Natural killer cell (primary cell): ENCODE results near the gene PCARE. TPM values are rescaled to one million over a fixed set of nuclear protein-coding genes. Genes with fewer than 3 reads are reported as not detected.

ENCODE experiments used
- ATAC-seq, 3 donors: fragments of 150-1000 bp in 2 of 3; fragments of 200-7000 bp in 1 of 3; cut with Tn5 transposase; 1 replicate in 1 of 3; 2 replicates in 2 of 3; pipeline ENCODE4 v1.10.0; 2021; ENCODE audit warnings: mild to moderate bottlenecking in 2 of 3, moderate library complexity in 2 of 3
- DNase-seq, 2 donors: peaks; one replicate each; pipeline versions ENCODE4 v3.0.0 to v3.0.0-alpha.2; 2013 to 2021; ENCODE audit warnings: mixed read lengths in 1 of 2
- H3K27ac ChIP-seq: one replicate; pipeline ENCODE4 v1.5.1; 2013; ENCODE audit warnings: mild to moderate bottlenecking, low read length
- H3K27me3 ChIP-seq: one replicate; pipeline ENCODE4 v1.6.1; 2013; ENCODE audit warnings: low read length; ENCODE audit not compliant: control insufficient read depth, insufficient read depth
- H3K36me3 ChIP-seq: one replicate; pipeline ENCODE4 v1.6.1; 2013; ENCODE audit warnings: low read length; ENCODE audit not compliant: control insufficient read depth, insufficient read depth
- H3K4me1 ChIP-seq: one replicate; pipeline ENCODE4 v1.6.1; 2013; ENCODE audit warnings: low read length; ENCODE audit not compliant: control insufficient read depth, insufficient read depth
- H3K4me3 ChIP-seq: one replicate; pipeline ENCODE4 v1.5.1; 2013; ENCODE audit warnings: low read length
- H3K9me3 ChIP-seq: one replicate; pipeline ENCODE4 v1.6.1; 2013; ENCODE audit warnings: low read length; ENCODE audit not compliant: control insufficient read depth, insufficient read depth
- H3K27ac Mint-ChIP-seq, 2 donors: one replicate each; pipeline ENCODE4 v1.8.0; 2022; ENCODE audit warnings: mild to moderate bottlenecking in 2 of 2, mixed read lengths in 2 of 2, moderate library complexity in 1 of 2
- H3K27me3 Mint-ChIP-seq, 2 donors: one replicate each; pipeline ENCODE4 v1.8.0; 2022; ENCODE audit warnings: low read depth in 2 of 2, mixed read lengths in 2 of 2
- H3K36me3 Mint-ChIP-seq: one replicate; pipeline ENCODE4 v1.8.0; 2022; ENCODE audit warnings: mixed read lengths
- H3K4me1 Mint-ChIP-seq, 2 donors: one replicate each; pipeline ENCODE4 v1.8.0; 2022; ENCODE audit warnings: mixed read lengths in 2 of 2
- H3K4me3 Mint-ChIP-seq: one replicate; pipeline ENCODE4 v1.8.0; 2022; ENCODE audit warnings: mild to moderate bottlenecking, moderate library complexity, mixed read lengths
- H3K9me3 Mint-ChIP-seq, 2 donors: one replicate each; pipeline ENCODE4 v1.8.0; 2022; ENCODE audit warnings: mixed read lengths in 2 of 2
- CTCF ChIP-seq: fragments of 200-600 bp; IDR thresholded peaks from one replicate; pipeline ENCODE4 v1.8.0; 2022; ENCODE audit warnings: antibody characterized with exemption
- WGBS: methylation state at CpG from one replicate; pipeline ENCODE4 v1.1.7; 2013; ENCODE audit warnings: missing lambda C conversion rate; ENCODE audit not compliant: insufficient coverage; 5-methylcytosine and 5-hydroxymethylcytosine counted together
- intact Hi-C: fragments of 100-400 bp; cut with micrococcal nuclease; formaldehyde crosslinking; loops from one replicate; pipeline ENCODE4 v1.14.2; 2022
- total RNA-seq, 4 donors: library from RNA; stranded (reverse); fragments of 120-200 nt in 1 of 4; gene quantifications; one replicate each; pipeline versions ENCODE4 v1.2.3 to v1.2.4, GENCODE V29; 2013 to 2022

The PCARE gene
- total RNA-seq, 3 donors from 2014 or later (not counting 1 experiment from before 2014, with no cell fraction given) = not detected

- Mint-ChIP-seq H3K9me3 (no peaks in the 10 kb centered on the region), H3K27ac (peak within 1 kb of the TSS; percentile 93 to 96), H3K4me3 (peak within 1 kb of the TSS; percentile 97), H3K36me3 (no peaks in the 10 kb centered on the region), H3K4me1 (peaks cover 41 to 52% of the 10 kb centered on the region in 2 donors), H3K27me3 (peaks cover 0 to 10% of the 10 kb centered on the region in 2 donors)
- no peaks in the 10 kb centered on the region for H3K9me3 ChIP-seq
- H3K36me3 ChIP-seq = no peaks in the 10 kb centered on the region
- ATAC-seq (peak; percentile 85 to 89 (median 85)), DNase-seq (peak; percentile 81 to 89)
- peak within 1 kb of the TSS; percentile 95 for H3K27ac ChIP-seq
- 2% methylated on average over 76 of the region's 76 CpGs for WGBS
- intact Hi-C loops = loop anchor here (5.0 to 10.0 kb wide), 3 partner anchors 158 to 363 kb away; partner anchors contain the start of genes PPP1CB and SPDYA
- peak within 1 kb of the TSS; percentile 88 for H3K4me3 ChIP-seq
- H3K27me3 ChIP-seq = no peaks in the 10 kb centered on the region
- no peak for TF ChIP-seq CTCF
- H3K4me1 ChIP-seq = peaks cover 14% of the 10 kb centered on the region
Observed at GRCh38 chr2:29114946-29115609, 40.8 kb upstream of the PCARE start, which contains the start of gene CLIP4. TSS of gene CLIP4 (plus strand) at chr2:29115415. CDS start at chr2:29121389, 5,974 bp downstream.

DNA sequence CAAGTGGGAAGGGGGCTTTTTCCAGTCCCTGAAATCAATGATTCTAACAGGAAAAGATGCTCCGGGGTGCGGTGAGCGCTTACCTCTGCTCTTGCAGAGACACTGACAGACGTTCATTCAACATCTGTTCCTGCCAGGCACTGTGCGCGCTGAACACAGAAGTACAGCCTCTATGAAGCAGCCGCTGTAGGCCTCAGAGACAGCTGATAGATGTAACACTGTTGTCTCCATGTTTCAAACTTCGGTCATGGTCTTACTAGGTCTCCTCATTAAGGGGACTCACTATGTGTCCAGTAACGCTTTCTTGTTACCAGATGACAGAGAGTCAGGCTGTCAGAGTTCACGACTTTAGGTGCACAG, 40.2 kb upstream of the PCARE start:
- Mint-ChIP-seq H3K36me3 (no peaks in the 10 kb centered on the region), H3K4me3 (peak overlapping the region; percentile 97), H3K27ac (peak overlapping the region; percentile 92 to 96), H3K4me1 (peaks cover 36 to 47% of the 10 kb centered on the region in 2 donors), H3K9me3 (no peaks in the 10 kb centered on the region), H3K27me3 (peaks cover under 1 to 10% of the 10 kb centered on the region in 2 donors)
- TF ChIP-seq CTCF = no peak
- Histone ChIP-seq H3K27ac (peak overlapping the region; percentile 77), H3K4me1 (peaks cover 14% of the 10 kb centered on the region), H3K9me3 (no peaks in the 10 kb centered on the region), H3K36me3 (no peaks in the 10 kb centered on the region), H3K27me3 (no peaks in the 10 kb centered on the region), H3K4me3 (peak overlapping the region; percentile 52)
- WGBS = 87% methylated on average over 10 of the region's 10 CpGs
- intact Hi-C loops = loop anchor here (10.0 kb wide), 1 partner anchor 300 kb away; the partner anchor contains the start of gene SPDYA
- DNase-seq (no peak), ATAC-seq (no peak)

DNA sequence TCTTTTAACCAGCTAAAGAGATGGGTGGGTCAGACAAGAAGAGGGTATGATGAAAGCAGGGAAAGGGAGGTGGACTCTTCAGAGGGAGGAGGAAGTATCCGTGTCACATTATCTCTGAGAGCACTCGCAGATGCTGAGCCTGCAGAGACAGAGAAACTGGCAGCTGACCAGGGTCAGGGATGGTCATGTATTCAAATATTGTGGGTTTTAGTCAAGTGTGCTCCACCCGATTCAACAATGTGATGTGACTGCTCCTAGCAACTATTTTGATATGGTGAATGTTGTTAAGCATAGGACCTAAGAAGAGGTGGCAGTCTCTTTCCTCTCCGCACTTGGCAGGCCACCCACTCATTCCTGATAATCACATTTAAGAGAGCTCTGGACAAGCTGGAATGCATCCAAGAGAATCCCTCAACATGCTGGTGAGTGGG, 39.6 kb upstream of the PCARE start:
- Histone ChIP-seq H3K36me3 (no peaks in the 10 kb centered on the region), H3K9me3 (no peaks in the 10 kb centered on the region), H3K4me1 (peaks cover 14% of the 10 kb centered on the region), H3K27me3 (no peaks in the 10 kb centered on the region), H3K27ac (no peak overlapping the region), H3K4me3 (no peak overlapping the region)
- 65% methylated on average over 3 of the region's 4 CpGs for WGBS
- peak overlapping the region; percentile 97 for H3K4me3 Mint-ChIP-seq
- H3K36me3 Mint-ChIP-seq = no peaks in the 10 kb centered on the region
- peaks cover 2 to 10% of the 10 kb centered on the region in 2 donors for H3K27me3 Mint-ChIP-seq
- H3K9me3 Mint-ChIP-seq = no peaks in the 10 kb centered on the region
- TF ChIP-seq CTCF = no peak
- DNase-seq (no peak), ATAC-seq (no peak)
- intact Hi-C loops = loop anchor here (10.0 kb wide), 1 partner anchor 299 kb away; the partner anchor contains the start of gene SPDYA
- peaks cover 30 to 40% of the 10 kb centered on the region in 2 donors for H3K4me1 Mint-ChIP-seq
- peak overlapping the region; percentile 92 to 96 for H3K27ac Mint-ChIP-seq
